HCT116 (cell line): ENCODE measurements around the gene IGF2R.

Experiments
- CBX3 ChIP-seq: IDR thresholded peaks from 2 replicates; pipeline ENCODE4 v1.6.1; 2012; ENCODE audit warnings: low read depth
- CEBPB ChIP-seq: IDR thresholded peaks from 2 replicates; pipeline ENCODE4 v1.6.1; 2012; ENCODE audit warnings: low read depth
- EGR1 ChIP-seq: IDR thresholded peaks from 2 replicates; pipeline ENCODE4 v1.6.1; 2012; ENCODE audit warnings: low read depth
- ELF1 ChIP-seq: IDR thresholded peaks from 2 replicates; pipeline ENCODE4 v1.6.1; 2012; ENCODE audit warnings: low read depth, borderline replicate concordance
- EZH2 ChIP-seq: fragments of 200-600 bp; sonication (generic); IDR thresholded peaks from 2 replicates; pipeline ENCODE4 v1.6.1; 2017; ENCODE audit warnings: antibody characterized with exemption, mixed run types
- MAX ChIP-seq: IDR thresholded peaks from 2 replicates; pipeline ENCODE4 v1.6.1; 2012
- POLR2A ChIP-seq: IDR thresholded peaks from 2 replicates; pipeline ENCODE4 v1.7.0; 2011; ENCODE audit warnings: borderline replicate concordance; ENCODE audit not compliant: insufficient read depth, insufficient read length; ENCODE audit errors: extremely low read depth
- POLR2AphosphoS5 ChIP-seq: IDR thresholded peaks from 2 replicates; pipeline ENCODE4 v1.6.1; 2011; ENCODE audit warnings: mild to moderate bottlenecking, low read depth, low read length, moderate library complexity
- SRF ChIP-seq: IDR thresholded peaks from 2 replicates; pipeline ENCODE4 v1.6.1; 2012; ENCODE audit warnings: low read depth
- TCF7L2 ChIP-seq: IDR thresholded peaks from 2 replicates; pipeline ENCODE4 v1.7.0; 2011; ENCODE audit warnings: borderline replicate concordance, inconsistent platforms; ENCODE audit not compliant: insufficient read depth, insufficient read length; ENCODE audit errors: extremely low read depth
- YY1 ChIP-seq: IDR thresholded peaks from 2 replicates; pipeline ENCODE4 v1.6.1; 2011; ENCODE audit warnings: low read length, low read depth, moderate library complexity, mild to moderate bottlenecking; ENCODE audit not compliant: insufficient replicate concordance; ENCODE audit errors: extremely low read depth
- ZFX ChIP-seq: fragments of 450-650 bp; IDR thresholded peaks from 2 replicates; pipeline ENCODE4 v1.6.1; 2017
- TF ChIP-seq, protein P1 (sequence below), 3 experiments: fragments of 200-600 bp in 1 of 3; sonication (generic) in 1 of 3; IDR thresholded peaks in 2 of 3; conservative IDR thresholded peaks in 1 of 3; 2 replicates each; pipeline ENCODE4 v1.5.1; 2012 to 2017; ENCODE audit warnings: low read depth in 2 of 3, low read length in 2 of 3, antibody characterized with exemption in 1 of 3, borderline replicate concordance in 1 of 3, control low read depth in 1 of 3, mild to moderate bottlenecking in 1 of 3, mixed read lengths in 1 of 3, mixed run types in 1 of 3, moderate library complexity in 1 of 3; ENCODE audit not compliant: insufficient read depth in 1 of 3
- TF ChIP-seq, protein P2 (sequence below): IDR thresholded peaks from 2 replicates; pipeline ENCODE4 v1.6.1; 2012

GRCh38 chr6:159929819-159930218 is 39.1 kb upstream of the IGF2R start:
- TF ChIP-seq, protein P1, sequence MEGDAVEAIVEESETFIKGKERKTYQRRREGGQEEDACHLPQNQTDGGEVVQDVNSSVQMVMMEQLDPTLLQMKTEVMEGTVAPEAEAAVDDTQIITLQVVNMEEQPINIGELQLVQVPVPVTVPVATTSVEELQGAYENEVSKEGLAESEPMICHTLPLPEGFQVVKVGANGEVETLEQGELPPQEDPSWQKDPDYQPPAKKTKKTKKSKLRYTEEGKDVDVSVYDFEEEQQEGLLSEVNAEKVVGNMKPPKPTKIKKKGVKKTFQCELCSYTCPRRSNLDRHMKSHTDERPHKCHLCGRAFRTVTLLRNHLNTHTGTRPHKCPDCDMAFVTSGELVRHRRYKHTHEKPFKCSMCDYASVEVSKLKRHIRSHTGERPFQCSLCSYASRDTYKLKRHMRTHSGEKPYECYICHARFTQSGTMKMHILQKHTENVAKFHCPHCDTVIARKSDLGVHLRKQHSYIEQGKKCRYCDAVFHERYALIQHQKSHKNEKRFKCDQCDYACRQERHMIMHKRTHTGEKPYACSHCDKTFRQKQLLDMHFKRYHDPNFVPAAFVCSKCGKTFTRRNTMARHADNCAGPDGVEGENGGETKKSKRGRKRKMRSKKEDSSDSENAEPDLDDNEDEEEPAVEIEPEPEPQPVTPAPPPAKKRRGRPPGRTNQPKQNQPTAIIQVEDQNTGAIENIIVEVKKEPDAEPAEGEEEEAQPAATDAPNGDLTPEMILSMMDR (IDR thresholded peaks at IDR 0.05 in 2 of 3, conservative IDR thresholded peaks at IDR 0.05 in 1 of 3; ENCODE audit: borderline replicate concordance in 1 of 3, insufficient read depth in 1 of 3, low read depth in 2 of 3, low read length in 2 of 3) = no peak
- TF ChIP-seq POLR2AphosphoS5 (no peak), ELF1 (no peak), EZH2 (no peak), TCF7L2 (no peak), POLR2A (no peak), MAX (no peak), EGR1 (no peak), CEBPB (no peak), CBX3 (no peak), SRF (no peak), ZFX (no peak), YY1 (no peak)
- TF ChIP-seq, protein P2, sequence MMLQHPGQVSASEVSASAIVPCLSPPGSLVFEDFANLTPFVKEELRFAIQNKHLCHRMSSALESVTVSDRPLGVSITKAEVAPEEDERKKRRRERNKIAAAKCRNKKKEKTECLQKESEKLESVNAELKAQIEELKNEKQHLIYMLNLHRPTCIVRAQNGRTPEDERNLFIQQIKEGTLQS = no peak
